Thoracic aorta (tissue), 2 donors: ENCODE results near the gene NRTN. TPM values are rescaled to one million over a fixed set of nuclear protein-coding genes. Genes with fewer than 3 reads are reported as not detected.

Experiments used
- ATAC-seq: fragments of 150-250 bp; one replicate; pipeline ENCODE4 v1.8.0; 2017; ENCODE audit warnings: low read depth; ENCODE audit not compliant: insufficient number of reproducible peaks, low FRiP score
- DNase-seq: peaks from one replicate; pipeline ENCODE4 v3.0.0-alpha.2; 2020; ENCODE audit warnings: low spot score
- H3K27ac ChIP-seq, 2 donors: fragments of 200-600 bp; sonication (generic); 1 replicate in 1 of 2; 2 replicates in 1 of 2; pipeline ENCODE4 v1.5.1; 2016; ENCODE audit warnings: mild to moderate bottlenecking in 2 of 2, moderate library complexity in 2 of 2
- H3K27me3 ChIP-seq: fragments of 200-600 bp; sonication (generic); replicated peaks from 2 replicates; pipeline ENCODE4 v1.6.0; 2016; ENCODE audit warnings: mild to moderate bottlenecking; ENCODE audit not compliant: insufficient read depth
- H3K36me3 ChIP-seq: fragments of 200-600 bp; sonication (generic); one replicate; pipeline ENCODE4 v1.5.1; 2016
- H3K4me1 ChIP-seq, 2 donors: fragments of 200-600 bp; sonication (generic); 1 replicate in 1 of 2; 2 replicates in 1 of 2; pipeline versions ENCODE4 v1.5.1 to v1.6.0; 2016; ENCODE audit warnings: low read depth in 2 of 2, mild to moderate bottlenecking in 1 of 2; ENCODE audit not compliant: control insufficient read depth in 1 of 2
- H3K4me3 ChIP-seq: fragments of 200-600 bp; sonication (generic); 2 replicates; pipeline ENCODE4 v1.5.1; 2016; ENCODE audit warnings: mild to moderate bottlenecking
- H3K9me3 ChIP-seq: fragments of 200-600 bp; sonication (generic); 2 replicates; pipeline ENCODE4 v1.5.1; 2016
- CTCF ChIP-seq: fragments of 200-600 bp; sonication (generic); IDR thresholded peaks from one replicate; pipeline ENCODE4 v1.5.1; 2019; ENCODE audit warnings: antibody characterized with exemption
- total RNA-seq, 2 donors: library from RNA; depleted of rRNA; stranded (reverse); fragments of >200 nt; gene quantifications; one replicate each; pipeline versions ENCODE4 v1.1.0 to v1.2.3, GENCODE V29; 2016

NRTN gene
- total RNA-seq, 2 donors from 2014 or later, result not detected

- H3K9me3 ChIP-seq, result no peaks in the 10 kb centered on the region
- no peak overlapping the region for H3K27ac ChIP-seq
- no peak for ATAC-seq
- peaks cover 8% of the 10 kb centered on the region for H3K27me3 ChIP-seq
- H3K4me1 ChIP-seq, result peaks cover 8 to 14% of the 10 kb centered on the region in 2 donors
- H3K4me3 ChIP-seq, result no peak overlapping the region
- no peak for TF ChIP-seq CTCF
- no peaks in the 10 kb centered on the region for H3K36me3 ChIP-seq
- DNase-seq, result no peak
Observed at GRCh38 chr19:5877882-5878281, 73.0 kb downstream of the NRTN start.

Other genes starting within 250 kb of the NRTN start
- gene TINCR, start 237.1 kb upstream of the NRTN start, total RNA-seq, result 1 to 10 TPM in 1 of 2 donors, under 1 TPM in 1; 0.56 to 2.0 TPM
- 10 to 100 TPM; 55.1 to 80.6 TPM for gene SAFB2, start 182.3 kb upstream of the NRTN start, total RNA-seq
- 100 to 1,000 TPM in 1 of 2 donors, 10 to 100 TPM in 1; 28.6 to 101 TPM for gene SAFB, start 182.0 kb upstream of the NRTN start, total RNA-seq
- gene MICOS13, start 124.6 kb upstream of the NRTN start, total RNA-seq, result 10 to 100 TPM; 16.9 to 43.7 TPM
- 10 to 100 TPM in 1 of 2 donors, 1 to 10 TPM in 1; 7.5 to 11.6 TPM for gene HSD11B1L, start 124.0 kb upstream of the NRTN start, total RNA-seq
- gene RPL36, start 114.8 kb upstream of the NRTN start, total RNA-seq, result 100 to 1,000 TPM; 274 to 397 TPM
- 10 to 100 TPM; 52.8 to 82.8 TPM for gene LONP1, start 84.9 kb upstream of the NRTN start, total RNA-seq
- gene CATSPERD, start 84.4 kb upstream of the NRTN start, total RNA-seq, result under 1 TPM in 1 of 2 donors, not detected in 1; 0.41 TPM
- 1 to 10 TPM; 1.1 to 1.3 TPM for gene PRR22, start 20.3 kb upstream of the NRTN start, total RNA-seq
- gene DUS3L, start 13.9 kb upstream of the NRTN start, total RNA-seq, result 10 to 100 TPM; 16.2 to 33.9 TPM
- gene FUT6, start 34.6 kb downstream of the NRTN start, total RNA-seq, result not detected
- gene FUT3, start 46.4 kb downstream of the NRTN start, total RNA-seq, result not detected
- not detected for gene FUT5, start 65.5 kb downstream of the NRTN start, total RNA-seq
- 100 to 1,000 TPM in 1 of 2 donors, 10 to 100 TPM in 1; 83.2 to 177 TPM for gene NDUFA11, start 98.7 kb downstream of the NRTN start, total RNA-seq
- 10 to 100 TPM; 13.3 to 13.6 TPM for gene VMAC, start 99.8 kb downstream of the NRTN start, total RNA-seq
- 10 to 100 TPM in 1 of 2 donors, 1 to 10 TPM in 1; 8.5 to 48.7 TPM for gene CAPS, start 109.2 kb downstream of the NRTN start, total RNA-seq
- gene RANBP3, start 173.1 kb downstream of the NRTN start, total RNA-seq, result 100 to 1,000 TPM in 1 of 2 donors, 10 to 100 TPM in 1; 51.4 to 101 TPM